Measurements from ENCODE around the gene CTDSPL.

- TF ChIP-seq PATZ1 (CRISPR knock-in tag; IDR thresholded peaks at IDR 0.05; ENCODE audit: borderline replicate concordance) (no peak), ZC3H10 (CRISPR knock-in tag; IDR thresholded peaks at IDR 0.05) (no peak), BACH2 (CRISPR knock-in tag; IDR thresholded peaks at IDR 0.05; ENCODE audit: borderline replicate concordance) (no peak)
Measured at GRCh38 chr3:37991109-37991508, 129.4 kb downstream of the CTDSPL start.

Measured in SK-N-SH treated with all-trans-retinoic acid at 6 μM for 48 hours (cell line).